Measurements from ENCODE around the gene AMFR.
"Not testable (repeated sequence)": the region's sequence is repeated elsewhere in the genome, so short reads cannot be mapped to it uniquely, and the experiment has no call there.

Gene AMFR

GRCh38 chr16:56423584-56424403, 1.6 kb downstream of the AMFR start:
- no peak for DNase-seq

DNA sequence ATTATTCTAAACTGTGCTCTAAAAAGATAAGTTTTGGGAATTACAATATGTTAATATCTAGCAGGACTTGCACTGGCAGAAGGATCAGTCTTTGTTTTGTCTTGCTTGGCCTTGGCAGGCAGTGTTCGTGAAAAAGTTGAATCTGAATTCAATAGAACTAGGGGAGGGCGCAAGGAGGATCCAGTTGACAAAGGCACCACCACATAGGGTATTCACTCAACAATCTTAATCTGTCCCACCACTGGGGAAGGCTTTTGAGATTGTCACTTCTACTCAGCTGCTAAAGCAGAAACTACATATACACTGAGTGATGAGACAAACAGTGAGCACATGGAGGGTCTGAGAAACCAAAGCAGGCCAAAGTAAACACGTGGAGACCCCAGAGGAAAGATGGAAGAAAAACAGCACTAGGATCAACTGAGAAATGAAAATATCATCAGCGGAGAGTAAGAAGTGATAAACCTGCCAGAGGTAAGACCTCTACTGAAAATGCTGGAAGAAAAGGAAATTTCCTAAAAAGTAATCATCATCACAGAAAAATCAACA, 2.4 kb downstream of the AMFR start:
- no peak for DNase-seq

DNA sequence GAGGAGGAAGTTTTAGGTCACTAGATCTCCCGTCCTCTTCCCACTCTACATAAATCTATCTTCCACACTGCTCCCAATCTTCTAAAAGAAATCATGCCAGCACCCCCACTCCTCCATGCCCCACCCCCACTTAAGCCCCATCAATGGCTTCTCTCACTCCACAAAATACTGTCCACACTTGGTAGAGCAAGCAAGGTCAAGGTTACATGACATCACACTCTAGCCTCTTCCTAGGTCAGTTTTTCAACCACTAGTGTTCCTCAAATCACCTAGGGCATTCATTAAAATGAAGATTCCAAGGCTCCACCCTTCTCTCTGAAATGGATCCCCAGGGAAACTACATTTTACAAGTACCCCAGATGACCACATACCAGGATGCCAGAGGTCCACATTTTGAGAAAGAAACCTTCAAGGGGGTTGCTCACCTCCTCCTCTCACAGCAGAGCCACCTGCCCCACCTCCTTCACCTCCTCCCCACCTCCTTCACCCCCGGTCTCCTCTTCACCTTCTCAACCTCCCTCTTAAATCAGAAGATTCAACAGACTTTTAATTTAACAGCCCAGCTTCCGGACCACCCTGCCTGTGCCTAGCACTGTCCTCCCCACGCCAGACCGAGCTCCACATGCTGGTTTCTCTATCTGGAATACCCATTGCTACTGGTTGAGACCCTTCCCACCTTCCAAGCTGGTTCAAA, 3.2 kb downstream of the AMFR start:
- no peak for DNase-seq

GRCh38 chr16:56421313-56421712, 4.0 kb downstream of the AMFR start:
- no peak for DNase-seq

DNA sequence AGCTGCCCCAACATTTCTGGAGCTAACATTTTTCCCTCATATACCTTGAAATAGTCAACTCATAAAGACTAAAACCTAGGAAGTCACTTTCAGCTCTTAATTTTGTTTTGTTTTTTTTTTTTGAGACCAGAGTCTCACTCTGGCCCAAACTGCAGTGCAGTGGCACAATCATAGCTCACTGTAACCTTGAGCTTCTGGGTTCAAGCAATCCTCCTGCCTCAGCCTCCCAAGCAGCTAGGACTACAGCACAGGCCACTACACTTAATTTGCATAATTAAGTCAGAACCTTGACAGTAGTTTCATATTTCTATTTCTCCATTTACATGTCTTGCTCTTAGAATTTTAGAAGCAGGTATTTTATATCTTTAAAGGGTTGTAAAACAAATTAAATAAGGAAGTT, 4.7 kb downstream of the AMFR start:
- DNase-seq, result no peak

GRCh38 chr16:56419740-56420548, 5.4 kb downstream of the AMFR start:
- DNase-seq, result no peak

- DNase-seq, result no peak
These were observed 8.2 kb downstream of the AMFR start for GRCh38 chr16:56417138-56417537.

GRCh38 chr16:56415875-56416274, 9.5 kb downstream of the AMFR start:
- DNase-seq, result no peak

- no peak for DNase-seq
These were observed 11.0 kb downstream of the AMFR start for GRCh38 chr16:56414366-56414765.

- DNase-seq, result no peak
These were observed 12.0 kb downstream of the AMFR start for GRCh38 chr16:56413381-56413780.

DNA sequence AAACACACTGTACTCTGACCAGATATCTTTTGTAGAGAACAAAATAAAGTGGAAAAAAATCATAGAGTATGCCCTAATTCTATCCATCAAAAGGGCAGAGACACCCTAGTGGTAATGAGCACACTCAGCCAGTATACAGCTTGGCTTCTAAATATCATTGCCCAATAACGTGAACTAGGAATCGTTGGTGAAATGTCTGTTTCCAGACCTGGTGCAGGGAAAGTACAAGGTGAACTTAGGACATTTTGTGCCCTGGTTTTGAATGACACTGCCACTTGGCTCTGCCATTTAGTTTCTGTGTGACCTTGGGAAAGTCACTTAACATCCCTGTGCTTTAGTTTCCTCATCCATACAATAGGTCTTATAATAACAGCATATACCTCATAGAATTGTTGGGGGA, 13.7 kb downstream of the AMFR start:
- DNase-seq, result no peak

DNA sequence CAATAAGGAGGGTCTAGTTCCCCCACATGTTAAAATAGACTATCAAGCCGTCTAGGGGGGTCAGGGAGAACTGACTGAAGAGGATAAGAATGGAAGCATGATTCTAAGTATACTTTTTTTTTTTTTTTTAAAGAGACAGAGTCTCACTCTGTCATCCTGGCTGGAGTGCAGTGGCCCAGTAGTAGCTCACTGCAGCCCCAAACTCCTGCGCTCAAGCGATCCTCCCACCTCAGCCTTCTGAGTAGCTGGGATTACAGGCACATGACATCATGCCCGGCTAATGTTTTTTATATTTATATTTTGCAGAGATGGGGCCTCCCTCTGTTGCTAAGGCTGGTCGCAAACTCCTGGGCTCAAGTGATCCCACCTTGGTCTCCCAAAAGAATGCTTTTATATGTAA, 14.2 kb downstream of the AMFR start:
- DNase-seq, result no peak

DNA sequence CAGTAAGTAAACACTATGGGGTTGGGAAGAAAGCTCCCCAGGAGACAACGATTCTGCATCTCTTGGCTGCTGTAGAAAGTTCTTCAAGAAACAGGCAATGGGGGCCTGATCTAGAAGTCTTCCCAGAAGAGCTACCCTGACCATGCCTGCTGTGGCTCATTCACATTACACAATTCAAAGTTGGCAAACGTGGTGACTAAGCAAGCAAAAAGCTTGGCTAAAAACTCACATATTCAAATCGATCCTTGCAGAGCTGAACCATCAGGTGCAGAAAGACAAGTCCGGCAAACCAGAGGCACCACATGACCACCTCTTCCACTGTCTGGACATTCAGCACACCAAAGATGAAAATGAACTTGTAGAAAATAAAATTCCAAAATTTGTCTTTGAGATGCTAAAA, 16.1 kb downstream of the AMFR start:
- DNase-seq, result no peak

- no peak for DNase-seq
These were observed 16.8 kb downstream of the AMFR start for GRCh38 chr16:56408379-56409098.

GRCh38 chr16:56405977-56406672, 19.2 kb downstream of the AMFR start:
- no peak for DNase-seq

GRCh38 chr16:56401482-56401881, 23.9 kb downstream of the AMFR start:
- peak; percentile 64 for DNase-seq

- DNase-seq, result no peak
These were observed 24.9 kb downstream of the AMFR start for GRCh38 chr16:56400458-56400857.

GRCh38 chr16:56399486-56399885, 25.9 kb downstream of the AMFR start:
- no peak for DNase-seq

DNA sequence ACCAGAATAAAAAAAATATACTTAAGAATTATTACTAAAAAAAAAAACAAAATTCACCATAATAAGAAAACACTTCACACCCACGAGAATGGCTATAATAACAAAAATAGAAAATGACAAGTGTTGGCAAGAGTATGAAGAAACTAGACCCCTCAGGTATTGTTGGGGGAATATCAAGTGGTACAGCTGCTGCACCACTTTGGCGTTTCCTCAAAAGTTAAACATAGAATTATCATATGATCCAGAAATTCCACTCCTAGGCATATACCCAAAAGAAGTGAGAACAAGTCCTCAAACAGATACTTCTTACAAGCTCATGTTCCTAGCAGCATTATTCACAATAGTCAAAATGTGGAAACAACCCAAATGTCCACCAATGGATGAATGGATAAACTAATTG, 26.3 kb downstream of the AMFR start:
- DNase-seq, result no peak

DNA sequence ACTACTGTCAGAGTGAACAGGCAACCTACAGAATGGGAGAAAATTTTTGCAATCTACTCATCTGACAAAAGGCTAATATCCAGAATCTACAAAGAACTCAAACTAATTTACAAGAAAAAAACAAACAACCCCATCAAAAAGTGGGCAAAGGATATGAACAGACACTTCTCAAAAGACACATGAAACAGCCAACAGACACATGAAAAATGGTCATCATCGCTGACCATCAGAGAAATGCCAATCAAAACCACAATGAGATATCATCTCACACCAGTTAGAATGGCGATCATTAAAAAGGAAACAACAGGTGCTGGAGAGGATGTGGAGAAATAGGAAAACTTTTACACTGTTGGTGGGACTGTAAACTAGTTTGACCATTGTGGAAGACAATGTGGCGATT, 28.6 kb downstream of the AMFR start:
- DNase-seq, result not testable (repeated sequence)

GRCh38 chr16:56389554-56389953, 35.8 kb downstream of the AMFR start:
- no peak for DNase-seq

- no peak for DNase-seq
These were observed 37.1 kb downstream of the AMFR start for GRCh38 chr16:56388209-56388608.

All from NCI-H1694 treated with DMSO at 0.1 percent for 48 hours (cell line).